HG02943 (cell line): ENCODE results near the gene RACK1.

Experiments
- ATAC-seq: cut with Tn5 transposase; IDR thresholded peaks from one replicate; pipeline ENCODE4 v1.9.1; 2021; ENCODE audit warnings: mild to moderate bottlenecking, low read depth, moderate library complexity; ENCODE audit not compliant: unreplicated experiment

The RACK1 gene

DNA sequence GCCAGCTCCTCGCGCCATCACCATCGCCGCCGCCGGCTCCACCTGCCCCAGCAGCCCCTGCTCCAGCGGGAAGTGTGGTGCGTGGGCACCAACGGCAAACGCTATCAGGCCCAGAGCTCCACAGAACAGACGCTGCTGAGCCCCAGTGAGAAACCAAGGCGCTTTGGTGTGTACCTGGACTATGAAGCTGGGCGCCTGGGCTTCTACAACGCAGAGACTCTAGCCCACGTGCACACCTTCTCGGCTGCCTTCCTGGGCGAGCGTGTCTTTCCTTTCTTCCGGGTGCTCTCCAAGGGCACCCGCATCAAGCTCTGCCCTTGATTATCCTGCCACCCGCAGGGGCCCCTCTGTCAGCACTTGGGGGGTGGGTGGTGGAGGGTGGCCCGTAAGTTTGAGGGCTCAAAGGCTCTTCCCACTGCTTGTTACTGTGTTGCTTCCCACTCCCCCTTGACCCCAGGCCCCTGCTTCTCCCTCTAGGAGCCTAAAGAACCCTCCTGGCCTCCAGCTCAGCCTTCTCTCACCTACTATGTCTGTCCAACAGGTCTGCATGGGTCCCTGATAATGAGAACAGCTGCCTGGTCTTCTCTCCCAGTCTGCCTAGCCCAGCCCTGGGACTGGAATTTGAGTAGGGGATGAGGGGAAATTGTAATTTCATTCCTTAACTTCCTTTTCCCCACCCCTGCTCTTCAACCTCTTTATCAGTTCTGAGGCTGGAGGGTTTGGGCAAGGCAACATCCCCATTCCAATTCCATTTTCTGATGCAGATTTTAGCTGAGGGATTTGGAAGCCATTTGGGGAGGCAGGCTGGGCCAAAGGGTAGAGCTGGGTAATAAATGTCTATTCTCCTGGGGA lies 9.0 kb downstream of the RACK1 start:
- ATAC-seq = no peak

DNA sequence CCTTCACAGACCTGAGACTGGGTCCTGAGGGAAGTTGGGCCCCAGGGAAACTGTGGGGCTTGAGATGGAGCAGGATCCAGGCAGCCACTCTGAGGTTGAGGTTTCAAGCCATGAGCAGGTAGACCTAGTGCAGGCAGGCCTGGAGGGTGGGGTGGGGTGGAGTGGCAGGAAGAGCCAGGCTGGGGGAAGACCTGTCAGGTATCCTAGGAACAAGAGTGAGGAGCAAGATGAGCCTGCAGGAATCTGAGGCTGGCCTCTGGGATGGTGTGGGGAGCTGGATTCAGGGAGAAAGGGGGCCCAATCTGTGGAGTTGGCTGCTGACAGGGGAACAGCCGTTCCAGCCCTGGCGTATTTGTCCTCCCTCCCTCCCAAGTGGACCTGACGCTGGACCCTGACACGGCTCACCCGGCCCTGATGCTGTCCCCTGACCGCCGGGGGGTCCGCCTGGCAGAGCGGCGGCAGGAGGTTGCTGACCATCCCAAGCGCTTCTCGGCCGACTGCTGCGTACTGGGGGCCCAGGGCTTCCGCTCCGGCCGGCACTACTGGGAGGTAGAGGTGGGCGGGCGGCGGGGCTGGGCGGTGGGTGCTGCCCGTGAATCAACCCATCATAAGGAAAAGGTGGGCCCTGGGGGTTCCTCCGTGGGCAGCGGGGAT lies 9.8 kb downstream of the RACK1 start:
- no peak for ATAC-seq

DNA sequence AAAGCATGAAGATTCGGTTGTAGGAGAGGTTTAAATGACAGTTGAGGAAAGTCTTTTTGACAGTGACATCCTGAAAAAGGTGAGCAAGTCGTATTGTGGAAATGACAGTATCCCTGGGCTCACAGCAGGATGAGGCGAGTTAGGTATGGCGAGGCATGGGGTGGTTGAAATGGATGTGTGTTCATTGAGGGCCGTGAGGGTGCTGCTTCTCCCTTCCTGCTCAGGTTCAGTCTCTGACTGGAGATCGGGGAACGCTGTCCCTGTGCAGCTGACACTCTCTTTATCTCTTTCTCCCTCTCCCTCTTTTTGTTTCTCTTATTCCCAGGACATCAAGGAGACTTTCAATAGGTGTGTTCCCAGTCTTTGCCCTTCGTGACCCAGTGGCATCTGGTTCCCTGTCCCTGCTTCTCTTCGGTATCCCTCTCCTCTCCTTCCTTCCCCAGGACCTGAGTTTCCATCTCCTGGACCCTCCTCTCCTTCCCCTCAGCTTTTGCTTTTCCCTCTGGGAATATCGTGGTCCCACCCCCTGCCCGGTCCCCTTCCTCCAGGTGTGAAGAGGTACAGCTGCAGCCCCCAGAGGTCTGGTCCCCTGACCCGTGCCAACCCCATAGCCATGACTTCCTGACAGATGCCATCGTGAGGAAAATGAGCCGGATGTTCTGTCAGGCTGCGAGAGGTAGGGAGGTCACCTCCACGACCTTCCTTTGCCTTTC lies 10.5 kb downstream of the RACK1 start:
- ATAC-seq = no peak

DNA sequence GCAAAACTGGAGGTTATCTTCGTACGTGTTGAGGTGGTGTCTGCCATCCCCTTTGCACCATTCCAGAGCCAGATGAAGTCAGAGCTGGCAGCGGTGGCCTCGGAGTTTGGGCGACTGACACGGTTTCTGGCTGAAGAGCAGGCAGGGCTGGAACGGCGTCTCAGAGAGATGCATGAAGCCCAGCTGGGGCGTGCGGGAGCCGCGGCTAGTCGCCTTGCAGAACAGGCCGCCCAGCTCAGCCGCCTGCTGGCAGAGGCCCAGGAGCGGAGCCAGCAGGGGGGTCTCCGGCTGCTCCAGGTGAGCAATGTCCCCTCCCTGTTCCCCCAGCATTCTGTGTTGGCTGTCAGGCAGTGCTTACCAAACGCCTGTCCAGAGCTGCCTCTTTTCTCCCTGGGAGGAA lies 11.1 kb downstream of the RACK1 start:
- no peak for ATAC-seq

DNA sequence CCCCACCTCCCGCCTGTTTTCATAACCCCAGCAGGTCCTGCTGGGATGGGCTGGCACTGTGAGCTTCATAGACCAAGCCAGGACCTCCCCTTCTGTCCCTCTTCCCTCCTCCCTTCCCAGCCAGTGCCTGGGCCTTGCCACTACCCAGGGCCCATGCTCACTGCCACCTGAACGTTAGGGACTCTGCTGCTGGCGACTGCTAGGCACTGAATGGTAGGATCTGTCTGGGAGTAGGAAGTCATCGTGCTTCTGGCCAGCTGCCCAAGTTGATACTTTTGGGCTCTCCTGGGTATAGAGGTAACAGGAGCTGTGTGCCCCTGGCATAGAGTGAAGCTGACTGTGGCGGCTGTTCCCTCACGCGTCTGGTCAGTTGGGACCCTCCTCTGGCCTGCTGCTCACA lies 12.3 kb downstream of the RACK1 start:
- no peak for ATAC-seq

DNA sequence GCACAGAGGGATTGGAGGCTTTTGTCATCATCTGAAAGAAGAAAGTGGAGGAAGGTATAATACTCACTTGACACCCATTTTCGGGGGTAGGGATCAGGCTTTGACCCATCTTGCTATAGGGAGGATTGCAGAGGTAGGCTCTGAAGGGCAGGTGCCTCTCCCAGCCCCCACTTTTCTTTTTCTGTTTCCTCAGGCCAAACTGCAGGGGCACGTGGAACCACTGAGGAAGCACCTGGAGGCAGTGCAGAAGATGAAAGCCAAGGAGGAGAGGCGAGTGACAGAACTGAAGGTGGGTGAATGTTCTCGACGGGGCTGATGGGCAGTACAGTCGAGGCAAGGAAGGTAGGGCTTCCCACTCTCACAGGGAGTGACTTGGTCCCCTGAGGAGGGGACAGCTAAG lies 13.2 kb downstream of the RACK1 start:
- ATAC-seq = no peak

DNA sequence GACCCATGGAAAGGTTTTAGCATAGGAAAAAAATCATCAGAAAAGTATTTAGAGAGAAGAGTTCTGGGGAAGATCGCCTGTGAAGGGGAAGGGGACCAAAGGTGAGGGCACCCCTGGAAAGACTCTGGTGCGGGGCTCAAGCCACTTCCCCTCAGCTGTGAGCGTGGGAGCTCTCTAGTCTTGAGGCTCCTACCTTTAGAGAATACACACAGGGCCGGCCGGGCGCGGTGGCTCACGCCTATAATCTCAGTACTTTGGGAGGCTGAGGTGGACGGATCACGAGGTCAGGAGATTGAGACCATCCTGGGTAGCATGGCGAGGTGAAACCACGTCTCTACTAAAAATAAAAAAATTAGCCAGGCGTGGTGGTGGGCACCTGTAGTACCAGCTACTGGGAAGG lies 13.7 kb downstream of the RACK1 start:
- ATAC-seq = no peak

DNA sequence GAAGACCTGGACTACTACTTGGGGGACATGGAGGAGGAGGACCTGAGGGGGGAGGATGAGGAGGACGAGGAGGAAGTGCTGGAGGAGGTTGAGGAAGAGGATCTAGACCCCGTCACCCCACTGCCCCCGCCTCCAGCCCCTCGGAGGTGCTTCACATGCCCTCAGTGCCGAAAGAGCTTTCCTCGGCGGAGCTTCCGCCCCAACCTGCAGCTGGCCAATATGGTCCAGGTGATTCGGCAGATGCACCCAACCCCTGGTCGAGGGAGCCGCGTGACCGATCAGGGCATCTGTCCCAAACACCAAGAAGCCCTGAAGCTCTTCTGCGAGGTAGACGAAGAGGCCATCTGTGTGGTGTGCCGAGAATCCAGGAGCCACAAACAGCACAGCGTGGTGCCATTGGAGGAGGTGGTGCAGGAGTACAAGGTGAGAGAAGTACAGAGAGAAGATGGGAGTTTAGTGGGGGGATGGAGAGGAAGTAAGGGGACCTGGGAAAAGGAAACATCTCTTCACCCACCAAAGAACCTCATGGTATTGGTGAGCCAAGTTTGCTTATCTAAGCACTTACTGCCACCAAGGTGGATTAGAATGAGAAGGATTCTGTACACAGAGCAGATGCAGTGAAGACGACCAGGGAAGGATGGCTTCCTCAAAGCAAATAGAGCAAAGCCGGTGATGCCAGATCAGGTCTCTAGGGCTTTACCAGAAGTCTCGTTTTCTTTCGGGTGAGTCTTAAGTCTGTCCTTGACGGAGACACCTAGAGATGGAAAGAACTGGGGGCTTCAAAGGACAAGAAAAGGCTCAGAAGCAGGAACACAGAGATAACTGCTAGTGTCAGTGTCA lies 19.1 kb downstream of the RACK1 start:
- no peak for ATAC-seq

DNA sequence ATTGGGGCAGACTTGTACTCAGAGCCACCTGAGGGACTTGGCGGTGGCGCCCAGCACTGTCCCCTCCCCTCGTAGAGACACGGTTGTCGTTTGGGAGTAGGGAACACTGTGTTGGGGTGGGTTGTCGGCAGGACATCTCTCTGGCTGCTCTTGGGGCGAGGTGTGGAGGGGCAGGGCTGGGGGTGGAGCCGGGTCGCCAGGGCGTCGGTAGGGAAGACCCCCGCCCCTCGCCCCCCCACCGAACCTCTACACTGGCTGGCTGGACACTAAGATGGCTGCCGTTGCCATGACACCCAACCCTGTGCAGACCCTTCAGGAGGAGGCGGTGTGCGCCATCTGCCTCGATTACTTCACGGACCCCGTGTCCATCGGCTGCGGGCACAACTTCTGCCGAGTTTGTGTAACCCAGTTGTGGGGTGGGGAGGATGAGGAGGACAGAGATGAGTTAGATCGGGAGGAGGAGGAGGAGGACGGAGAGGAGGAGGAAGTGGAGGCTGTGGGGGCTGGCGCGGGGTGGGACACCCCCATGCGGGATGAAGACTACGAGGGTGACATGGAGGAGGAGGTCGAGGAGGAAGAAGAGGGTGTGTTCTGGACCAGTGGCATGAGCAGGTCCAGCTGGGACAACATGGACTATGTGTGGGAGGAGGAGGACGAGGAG lies 19.8 kb downstream of the RACK1 start:
- no peak for ATAC-seq

DNA sequence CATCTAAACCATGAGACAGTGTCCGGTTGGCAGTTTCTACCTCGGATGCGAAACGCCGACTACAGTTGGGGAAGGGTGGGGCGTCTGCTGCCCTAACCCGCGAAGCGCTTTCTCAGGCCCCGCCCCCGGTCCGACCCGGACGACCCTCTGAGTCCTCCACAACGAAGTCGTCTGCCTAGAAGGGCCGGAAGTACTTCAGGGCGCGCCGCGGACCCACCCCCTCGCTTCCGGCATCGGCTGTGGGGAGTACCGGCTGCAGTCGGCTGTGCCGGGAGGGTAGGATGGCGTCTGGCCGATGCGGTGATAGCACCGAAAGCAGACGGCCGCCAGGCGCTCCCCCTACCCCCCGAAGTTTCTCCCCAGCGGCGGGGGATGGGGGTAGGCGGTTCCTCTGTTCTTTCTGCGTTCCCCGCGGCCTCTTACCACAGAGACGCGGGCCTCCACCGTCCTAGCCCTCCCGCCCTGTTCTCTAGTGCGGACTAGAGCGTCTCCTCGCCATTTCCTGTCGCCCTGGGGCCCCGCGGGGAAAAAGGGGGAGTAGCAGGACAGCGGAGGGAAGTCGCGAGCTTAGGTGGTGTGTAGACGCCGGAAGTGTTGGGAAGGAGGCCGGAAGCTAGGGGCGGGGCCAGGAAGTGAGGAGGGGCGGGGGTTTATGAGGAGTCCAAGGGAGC lies 20.5 kb downstream of the RACK1 start, which contains the start of gene TRIM41:
TRIM41 (plus strand) TSS at position 224 of the 671 bp plus-strand sequence. CDS start 719 bp downstream, outside the sequence.
- ATAC-seq = peak; percentile 69

DNA sequence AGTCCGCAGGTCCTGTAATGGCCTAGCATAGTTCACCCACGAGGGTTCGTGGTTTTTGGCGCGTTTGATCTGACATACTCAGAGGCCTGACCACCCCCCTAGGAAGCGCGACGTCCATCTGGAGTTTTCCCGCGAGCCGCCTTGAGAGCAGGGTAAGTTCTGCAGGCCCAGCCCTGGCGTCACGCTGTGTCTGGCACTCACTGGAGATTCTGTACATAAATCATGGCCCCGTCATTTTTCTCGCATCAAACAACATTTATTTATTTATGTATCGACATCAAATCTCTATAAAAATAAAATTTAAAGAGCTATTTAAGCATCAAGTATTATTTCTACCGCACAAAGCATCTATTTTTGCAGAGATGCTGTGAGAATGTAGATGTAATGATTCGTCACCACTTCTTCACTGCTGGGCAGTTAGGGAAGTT lies 21.1 kb downstream of the RACK1 start:
- no peak for ATAC-seq

DNA sequence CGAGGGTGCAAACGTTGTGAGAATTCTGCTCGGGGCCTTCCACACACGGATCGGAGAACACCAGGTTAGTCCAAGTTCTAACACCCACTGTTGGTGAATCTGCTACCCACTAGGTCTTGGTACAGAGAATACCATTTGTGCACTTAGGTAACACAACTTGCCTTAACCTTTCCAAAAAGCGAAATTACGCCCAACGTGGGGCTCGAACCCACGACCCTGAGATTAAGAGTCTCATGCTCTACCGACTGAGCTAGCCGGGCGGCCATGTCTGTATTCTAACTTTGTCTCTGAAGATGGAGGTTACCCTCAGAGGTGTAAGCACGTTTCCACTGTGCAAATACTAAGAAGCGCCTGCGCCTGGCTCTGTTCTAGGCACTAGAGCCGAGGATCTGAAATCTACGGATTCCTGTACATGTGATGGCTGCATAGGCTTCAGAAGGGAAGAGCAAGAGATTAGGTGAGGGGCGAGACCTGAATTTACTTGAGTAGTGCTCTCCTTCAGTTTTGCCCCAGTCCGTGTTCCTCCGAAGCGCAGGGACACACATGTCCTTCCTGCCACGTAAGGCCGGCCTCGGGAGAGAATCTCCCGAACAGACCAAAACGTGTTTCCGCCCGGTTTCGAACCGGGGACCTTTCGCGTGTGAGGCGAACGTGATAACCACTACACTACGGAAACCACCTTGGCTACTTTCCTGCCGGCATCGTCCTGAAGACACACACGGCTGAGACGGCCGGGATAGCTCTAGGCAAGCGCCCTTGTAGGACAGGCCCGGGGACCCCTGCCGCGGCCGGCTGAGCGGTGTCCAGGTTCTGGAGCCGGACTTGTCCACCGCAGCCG lies 21.7 kb downstream of the RACK1 start:
- ATAC-seq = peak; percentile 32

DNA sequence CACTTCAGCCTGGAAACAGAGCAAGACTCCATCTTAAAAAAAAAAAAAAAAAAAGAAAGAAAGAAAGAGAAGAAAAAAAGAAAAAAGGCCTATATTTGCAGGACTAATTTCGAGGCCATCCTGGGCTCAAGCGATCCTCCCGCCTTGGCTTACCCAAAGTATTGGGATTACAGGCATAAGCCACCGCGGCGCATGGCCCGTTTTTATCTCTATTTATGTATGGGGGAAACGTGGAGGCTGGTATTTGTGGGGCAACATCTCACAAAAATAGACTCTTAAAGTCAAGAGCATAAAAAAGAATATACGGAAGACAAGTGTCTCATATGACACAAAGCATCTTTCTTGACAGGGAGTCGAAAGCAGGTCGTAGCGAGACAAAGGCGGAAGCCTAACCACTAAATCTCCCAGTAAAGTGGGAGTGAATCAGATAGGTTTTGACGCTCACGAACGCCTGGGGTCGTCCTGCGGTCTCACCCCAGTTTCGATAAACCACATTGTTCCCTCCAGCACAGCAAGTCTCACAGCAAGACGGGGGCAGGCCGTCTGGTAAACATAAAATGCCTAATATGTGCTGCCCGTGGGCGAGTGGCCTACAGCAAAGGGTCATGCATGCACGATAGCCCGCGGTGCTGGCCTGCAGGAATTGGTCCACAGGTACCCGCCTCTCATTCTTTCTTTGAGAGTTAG lies 22.5 kb downstream of the RACK1 start:
- no peak for ATAC-seq

DNA sequence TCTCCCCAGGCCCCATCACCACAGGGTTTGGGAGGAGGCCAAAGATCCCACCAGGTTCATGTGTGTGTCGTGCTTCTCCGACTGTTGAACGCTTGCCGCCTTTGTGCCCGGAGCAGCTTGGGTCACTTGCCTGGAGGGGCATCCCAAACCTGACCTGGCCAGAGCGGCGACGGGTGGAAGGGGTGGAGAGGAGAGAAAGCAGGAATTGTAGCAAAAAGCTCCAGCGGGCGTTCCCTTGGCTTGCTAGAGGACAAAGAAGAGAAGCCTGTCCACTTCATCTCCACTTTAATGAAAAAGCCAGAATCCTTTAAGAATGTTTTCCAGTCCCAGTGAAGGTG lies 23.6 kb downstream of the RACK1 start:
- ATAC-seq = no peak

DNA sequence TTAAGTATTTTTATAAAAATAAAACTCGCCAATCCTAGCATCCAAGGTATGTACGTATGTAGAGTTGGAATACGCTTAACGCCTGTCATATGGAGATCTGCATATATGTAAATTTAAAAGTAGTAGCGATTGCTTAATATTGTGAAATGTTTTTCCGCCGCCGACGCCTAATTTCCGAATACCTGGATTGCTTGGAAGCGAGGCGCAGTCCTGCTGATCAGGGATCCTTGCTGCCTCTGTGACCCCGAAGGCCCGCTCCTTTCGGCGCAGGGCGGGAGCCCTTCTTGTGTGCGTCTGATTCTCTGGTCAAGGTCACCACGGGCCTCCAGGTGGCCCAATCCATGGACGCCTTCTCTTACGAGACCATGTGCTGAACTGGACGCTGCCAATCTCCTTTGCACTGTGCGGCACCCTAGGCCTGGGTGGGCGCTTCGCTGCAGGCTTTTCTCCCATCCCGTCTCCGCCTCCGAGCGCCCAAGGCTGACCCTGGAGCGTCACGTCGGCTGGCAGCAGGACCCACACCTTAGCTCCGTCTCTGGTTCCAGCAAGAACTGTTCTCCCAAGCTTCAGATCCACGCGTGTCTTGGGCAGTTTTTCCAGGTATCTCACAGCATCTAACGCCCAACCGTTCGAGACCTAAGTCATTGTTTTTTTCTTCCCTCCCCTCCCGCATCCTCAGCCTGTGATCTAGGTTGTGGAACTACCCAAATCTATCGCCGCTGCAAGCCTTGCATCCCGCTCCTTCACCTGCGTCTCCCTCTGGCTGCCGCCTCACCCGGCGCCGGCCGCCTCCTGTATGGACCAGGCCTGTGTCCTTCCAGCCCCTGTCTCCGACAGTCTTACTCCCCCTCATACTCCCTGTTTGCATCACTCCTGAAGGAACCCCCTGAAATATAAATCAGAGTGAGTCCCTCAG lies 24.2 kb downstream of the RACK1 start:
- no peak for ATAC-seq

DNA sequence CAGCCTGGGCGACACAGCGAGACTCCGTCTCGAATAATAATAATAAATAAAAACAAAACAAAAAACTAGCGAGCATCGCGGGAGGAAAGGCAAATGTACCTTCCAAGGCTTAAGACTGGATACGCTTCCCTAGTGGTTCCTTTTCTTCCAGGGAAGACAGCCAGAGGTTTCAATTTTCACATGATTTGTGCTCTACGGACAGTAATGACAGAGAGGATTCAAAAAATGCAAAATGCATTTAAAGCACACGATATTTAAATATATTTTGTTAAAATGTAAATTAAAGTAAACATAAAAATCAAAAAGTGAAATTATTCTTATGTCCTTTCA lies 24.9 kb downstream of the RACK1 start:
- ATAC-seq = no peak

DNA sequence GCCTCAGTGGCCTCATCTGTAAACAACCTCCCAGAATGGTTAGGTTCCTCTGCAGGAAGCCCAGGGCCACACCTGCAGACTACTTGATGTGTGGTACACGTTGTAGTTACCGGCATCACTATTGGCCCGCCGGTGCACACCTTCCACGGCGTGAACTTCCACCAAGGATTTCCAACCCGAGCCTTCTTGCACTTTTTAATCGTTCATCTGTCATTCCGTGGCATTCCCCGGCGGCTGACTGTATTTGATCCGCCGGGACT lies 26.0 kb downstream of the RACK1 start:
- ATAC-seq = no peak
